ENCODE results near the gene CDRT15L2.

GRCh38 chr17:20565711-20566110 is 13.8 kb upstream of the CDRT15L2 start:
- TF ChIP-seq, protein P1, sequence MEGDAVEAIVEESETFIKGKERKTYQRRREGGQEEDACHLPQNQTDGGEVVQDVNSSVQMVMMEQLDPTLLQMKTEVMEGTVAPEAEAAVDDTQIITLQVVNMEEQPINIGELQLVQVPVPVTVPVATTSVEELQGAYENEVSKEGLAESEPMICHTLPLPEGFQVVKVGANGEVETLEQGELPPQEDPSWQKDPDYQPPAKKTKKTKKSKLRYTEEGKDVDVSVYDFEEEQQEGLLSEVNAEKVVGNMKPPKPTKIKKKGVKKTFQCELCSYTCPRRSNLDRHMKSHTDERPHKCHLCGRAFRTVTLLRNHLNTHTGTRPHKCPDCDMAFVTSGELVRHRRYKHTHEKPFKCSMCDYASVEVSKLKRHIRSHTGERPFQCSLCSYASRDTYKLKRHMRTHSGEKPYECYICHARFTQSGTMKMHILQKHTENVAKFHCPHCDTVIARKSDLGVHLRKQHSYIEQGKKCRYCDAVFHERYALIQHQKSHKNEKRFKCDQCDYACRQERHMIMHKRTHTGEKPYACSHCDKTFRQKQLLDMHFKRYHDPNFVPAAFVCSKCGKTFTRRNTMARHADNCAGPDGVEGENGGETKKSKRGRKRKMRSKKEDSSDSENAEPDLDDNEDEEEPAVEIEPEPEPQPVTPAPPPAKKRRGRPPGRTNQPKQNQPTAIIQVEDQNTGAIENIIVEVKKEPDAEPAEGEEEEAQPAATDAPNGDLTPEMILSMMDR (IDR thresholded peaks at IDR 0.05; ENCODE audit: insufficient read depth, low read length), result no peak
- TF ChIP-seq POLR2AphosphoS5 (IDR thresholded peaks at IDR 0.05; ENCODE audit: low read depth), result no peak
- no peak for TF ChIP-seq GABPA (IDR thresholded peaks at IDR 0.05; ENCODE audit: low read depth)
